Endometrial microvascular endothelial cells (primary cell): ENCODE results near the gene MPV17L. TPM values are rescaled to one million over a fixed set of nuclear protein-coding genes. Genes with fewer than 3 reads are reported as not detected.
"Not testable (repeated sequence)": the region's sequence is repeated elsewhere in the genome, so short reads cannot be mapped to it uniquely, and the experiment has no call there.

Experiments
- in situ Hi-C: cut with HindIII; loops from 2 replicates; pipeline ENCODE4 v1.10.0; 2017; ENCODE audit warnings: low sequenced_read_pairs, low pct_unique_long_range_greater_than_20kb; ENCODE audit errors: inconsistent ontology term
- total RNA-seq: library from RNA; depleted of rRNA; stranded (reverse); fragments of >200 nt; gene quantifications from one replicate; pipeline ENCODE4 v1.2.3, GENCODE V29; 2015; ENCODE audit errors: inconsistent ontology term

The MPV17L gene
- total RNA-seq, 1 donor from 2014 or later: 0.19 TPM

GRCh38 chr16:15404091-15404490 is 8.5 kb downstream of the MPV17L start:
- in situ Hi-C loops: not testable (repeated sequence)

- in situ Hi-C loops: no loop called here
Observed at GRCh38 chr16:15404792-15405191, 9.2 kb downstream of the MPV17L start.

GRCh38 chr16:15407756-15408155 is 12.2 kb downstream of the MPV17L start:
- in situ Hi-C loops: not testable (repeated sequence)

- in situ Hi-C loops: not testable (repeated sequence)
Observed at GRCh38 chr16:15409476-15409875, 13.9 kb downstream of the MPV17L start.

GRCh38 chr16:15415511-15415985 is 20.0 kb downstream of the MPV17L start:
- in situ Hi-C loops: no loop called here

GRCh38 chr16:15417197-15417596 is 21.6 kb downstream of the MPV17L start:
- in situ Hi-C loops: no loop called here

GRCh38 chr16:15418206-15418605 is 22.7 kb downstream of the MPV17L start:
- in situ Hi-C loops: no loop called here

GRCh38 chr16:15421696-15422095 is 26.1 kb downstream of the MPV17L start:
- in situ Hi-C loops: not testable (repeated sequence)

- in situ Hi-C loops: no loop called here
Observed at GRCh38 chr16:15422222-15422621, 26.7 kb downstream of the MPV17L start.

GRCh38 chr16:15425861-15426260 is 30.3 kb downstream of the MPV17L start:
- in situ Hi-C loops: no loop called here

GRCh38 chr16:15426796-15427195 is 31.2 kb downstream of the MPV17L start:
- in situ Hi-C loops: no loop called here

GRCh38 chr16:15427648-15428239 is 32.2 kb downstream of the MPV17L start:
- in situ Hi-C loops: no loop called here

- in situ Hi-C loops: not testable (repeated sequence)
Observed at GRCh38 chr16:15430884-15431283, 35.3 kb downstream of the MPV17L start.

GRCh38 chr16:15434079-15434424 is 38.5 kb downstream of the MPV17L start:
- in situ Hi-C loops: no loop called here

- in situ Hi-C loops: no loop called here
Observed at GRCh38 chr16:15434425-15435215, 39.1 kb downstream of the MPV17L start, which contains the start of gene BMERB1. BMERB1 (plus strand) TSS chr16:15434588; CDS start chr16:15434654, 66 bp downstream.

GRCh38 chr16:15435216-15435864 is 39.8 kb downstream of the MPV17L start:
- in situ Hi-C loops: no loop called here

- in situ Hi-C loops: no loop called here
Observed at GRCh38 chr16:15439102-15439501, 43.5 kb downstream of the MPV17L start.

- in situ Hi-C loops: no loop called here
Observed at GRCh38 chr16:15439521-15439920, 44.0 kb downstream of the MPV17L start.

GRCh38 chr16:15440852-15441251 is 45.3 kb downstream of the MPV17L start:
- in situ Hi-C loops: no loop called here

- in situ Hi-C loops: not testable (repeated sequence)
Observed at GRCh38 chr16:15442140-15442539, 46.6 kb downstream of the MPV17L start.
